GM19035 (cell line): ENCODE measurements around the gene CHRNB4.
"Not testable (repeated sequence)": the region's sequence is repeated elsewhere in the genome, so short reads cannot be mapped to it uniquely, and the experiment has no call there.

Source experiments
- ATAC-seq: cut with Tn5 transposase; IDR thresholded peaks from one replicate; pipeline ENCODE4 v1.9.1; 2021; ENCODE audit not compliant: unreplicated experiment

CHRNB4 gene, protein sequence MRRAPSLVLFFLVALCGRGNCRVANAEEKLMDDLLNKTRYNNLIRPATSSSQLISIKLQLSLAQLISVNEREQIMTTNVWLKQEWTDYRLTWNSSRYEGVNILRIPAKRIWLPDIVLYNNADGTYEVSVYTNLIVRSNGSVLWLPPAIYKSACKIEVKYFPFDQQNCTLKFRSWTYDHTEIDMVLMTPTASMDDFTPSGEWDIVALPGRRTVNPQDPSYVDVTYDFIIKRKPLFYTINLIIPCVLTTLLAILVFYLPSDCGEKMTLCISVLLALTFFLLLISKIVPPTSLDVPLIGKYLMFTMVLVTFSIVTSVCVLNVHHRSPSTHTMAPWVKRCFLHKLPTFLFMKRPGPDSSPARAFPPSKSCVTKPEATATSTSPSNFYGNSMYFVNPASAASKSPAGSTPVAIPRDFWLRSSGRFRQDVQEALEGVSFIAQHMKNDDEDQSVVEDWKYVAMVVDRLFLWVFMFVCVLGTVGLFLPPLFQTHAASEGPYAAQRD

DNA sequence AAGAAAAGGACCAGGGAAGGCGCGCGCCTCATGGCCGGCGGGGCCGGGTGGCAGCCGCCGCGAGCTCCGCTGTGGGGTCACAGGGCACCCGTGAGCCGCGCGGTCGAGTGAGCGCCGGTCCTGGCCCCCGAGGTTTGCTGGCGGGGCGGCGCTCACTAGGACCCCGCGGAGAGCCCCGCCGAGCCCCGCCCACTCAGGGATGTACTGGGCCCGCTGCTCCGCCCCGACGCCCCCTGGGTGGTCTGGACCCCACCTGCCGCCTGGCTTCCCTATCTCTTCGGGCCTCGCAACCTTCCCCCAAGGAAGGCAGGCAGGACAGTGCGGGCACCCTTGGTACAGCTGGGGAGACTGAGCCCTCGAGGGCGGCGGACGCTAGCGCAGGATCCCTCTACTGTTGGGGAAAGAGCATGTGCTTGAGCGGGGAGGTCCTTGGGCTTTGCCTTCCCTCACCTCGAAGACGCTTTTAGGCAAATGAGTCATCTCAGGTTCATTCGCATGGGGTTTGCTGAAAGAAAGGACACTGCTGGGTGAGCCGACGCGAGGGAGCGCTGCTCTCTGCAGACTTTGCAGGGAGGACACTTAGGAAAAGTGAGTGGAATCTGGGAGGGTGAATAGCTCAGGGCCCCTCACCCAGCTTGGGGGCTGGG is at the start of gene CHRNB4:
Gene CHRNB4 (minus strand): TSS at position 109 of the 647 bp plus-strand sequence. CDS start 77 bp downstream, at position 32.
- no peak for ATAC-seq

DNA sequence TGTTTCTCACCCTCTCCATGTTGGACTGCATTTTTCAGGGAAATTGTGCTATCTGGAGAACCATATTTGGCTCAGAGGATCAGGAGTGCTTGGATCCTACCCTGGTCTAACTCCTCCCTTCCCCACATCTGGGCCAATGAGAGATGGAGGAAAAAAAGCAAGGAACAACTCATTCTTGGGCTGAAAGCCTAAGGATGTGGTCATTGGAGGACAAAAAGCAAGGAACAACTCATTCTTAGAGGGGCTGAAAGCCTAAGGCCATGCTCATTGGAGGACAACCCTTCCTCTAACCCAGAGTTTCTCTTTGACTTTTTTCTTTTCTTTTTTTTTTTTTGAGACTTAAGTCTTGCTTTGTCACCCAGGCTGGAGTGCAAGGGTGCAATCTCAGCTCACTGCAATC is 48.6 kb upstream of the CHRNB4 start:
- no peak for ATAC-seq

DNA sequence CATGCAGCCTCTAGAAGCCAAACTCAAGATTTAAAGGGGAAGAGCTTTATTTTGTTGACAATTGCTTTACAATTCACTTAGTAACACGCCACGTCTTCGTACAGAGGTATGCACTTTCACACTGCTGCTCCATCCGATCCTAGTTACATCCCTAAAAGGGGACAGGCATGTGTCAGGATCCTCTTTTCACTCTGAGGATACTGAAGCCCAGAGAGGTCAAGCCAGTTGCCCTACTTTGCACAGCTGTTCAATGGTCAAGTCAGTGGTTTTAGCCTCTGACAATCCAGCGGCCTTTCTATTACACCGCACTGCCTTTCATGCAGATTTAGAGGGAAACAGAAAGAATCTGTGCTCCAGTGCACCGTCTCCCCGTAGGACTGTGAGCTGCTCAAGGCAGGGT is 44.9 kb upstream of the CHRNB4 start:
- ATAC-seq = no peak

DNA sequence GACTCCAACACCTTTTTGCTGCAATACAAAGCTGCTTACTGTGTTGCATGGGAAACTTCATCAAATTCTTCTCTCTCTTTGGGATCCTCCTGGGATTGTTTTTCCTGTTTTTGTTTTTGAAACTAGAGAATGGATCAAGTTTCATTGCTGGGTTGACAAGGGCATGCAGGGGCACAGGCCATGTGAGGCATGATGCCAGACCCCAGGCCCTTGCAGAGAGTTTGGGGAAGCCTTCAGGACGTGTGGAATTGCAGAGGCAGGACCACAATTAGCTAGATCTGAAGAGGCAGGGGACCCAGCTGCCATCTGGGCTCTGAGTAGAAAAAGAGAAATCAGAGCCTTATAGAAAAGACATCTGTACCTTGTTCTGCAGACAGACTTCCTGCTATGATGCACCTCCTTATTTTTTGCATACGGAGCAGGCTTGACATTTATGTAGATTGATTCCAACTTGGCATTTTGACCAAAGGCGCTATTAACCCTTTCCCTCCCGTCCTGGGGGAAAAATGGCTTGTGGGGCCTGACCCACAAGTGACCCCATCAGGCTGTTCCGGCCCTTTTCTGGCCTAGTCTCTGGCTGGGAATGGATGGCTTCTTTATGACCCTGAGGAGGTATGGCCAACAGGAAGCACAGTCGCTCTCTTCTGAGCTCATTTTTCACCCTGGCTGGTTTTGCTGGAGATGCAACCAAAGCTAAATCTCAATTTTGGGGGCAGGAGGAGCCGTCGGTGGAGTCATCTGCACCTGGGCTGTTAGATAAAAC is 44.3 kb upstream of the CHRNB4 start:
- no peak for ATAC-seq

DNA sequence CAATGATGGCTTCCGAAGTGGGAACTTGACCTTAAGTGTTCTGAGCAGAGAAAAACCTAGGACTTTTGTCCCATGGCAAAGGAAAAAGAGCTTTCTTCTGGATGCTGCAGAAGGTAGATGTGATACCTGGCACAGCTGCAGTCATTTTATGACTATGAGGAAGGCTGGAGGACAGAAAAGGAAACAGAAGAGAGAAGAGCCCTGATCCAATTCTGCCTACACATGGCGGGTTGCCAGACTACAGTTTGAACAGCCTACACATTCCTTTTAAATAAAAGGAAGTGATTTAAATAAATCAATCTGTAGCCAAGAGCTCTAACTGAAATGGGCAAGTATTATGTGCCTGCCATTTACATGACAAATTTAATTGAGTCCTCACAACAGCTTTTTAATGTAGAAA is 43.6 kb upstream of the CHRNB4 start:
- no peak for ATAC-seq

DNA sequence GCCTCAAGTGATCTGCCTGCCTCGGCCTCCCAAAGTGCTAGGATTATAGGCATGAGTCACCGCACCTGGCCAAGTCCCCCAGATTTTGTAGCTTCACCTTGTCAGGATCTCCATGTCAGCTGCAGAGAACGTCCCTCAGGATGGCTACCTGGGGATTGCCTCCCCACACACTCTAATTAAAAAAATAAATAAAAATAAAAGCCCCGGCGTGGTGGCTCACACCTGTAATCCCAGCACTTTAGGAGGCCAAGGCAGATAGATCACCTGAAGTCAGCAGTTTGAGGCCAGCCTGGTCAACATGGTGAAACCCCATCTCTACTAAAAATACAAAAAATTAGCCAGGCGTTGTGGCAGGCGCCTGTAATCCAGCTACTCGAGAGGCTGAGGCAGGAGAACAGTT is 42.6 kb upstream of the CHRNB4 start:
- not testable (repeated sequence) for ATAC-seq

DNA sequence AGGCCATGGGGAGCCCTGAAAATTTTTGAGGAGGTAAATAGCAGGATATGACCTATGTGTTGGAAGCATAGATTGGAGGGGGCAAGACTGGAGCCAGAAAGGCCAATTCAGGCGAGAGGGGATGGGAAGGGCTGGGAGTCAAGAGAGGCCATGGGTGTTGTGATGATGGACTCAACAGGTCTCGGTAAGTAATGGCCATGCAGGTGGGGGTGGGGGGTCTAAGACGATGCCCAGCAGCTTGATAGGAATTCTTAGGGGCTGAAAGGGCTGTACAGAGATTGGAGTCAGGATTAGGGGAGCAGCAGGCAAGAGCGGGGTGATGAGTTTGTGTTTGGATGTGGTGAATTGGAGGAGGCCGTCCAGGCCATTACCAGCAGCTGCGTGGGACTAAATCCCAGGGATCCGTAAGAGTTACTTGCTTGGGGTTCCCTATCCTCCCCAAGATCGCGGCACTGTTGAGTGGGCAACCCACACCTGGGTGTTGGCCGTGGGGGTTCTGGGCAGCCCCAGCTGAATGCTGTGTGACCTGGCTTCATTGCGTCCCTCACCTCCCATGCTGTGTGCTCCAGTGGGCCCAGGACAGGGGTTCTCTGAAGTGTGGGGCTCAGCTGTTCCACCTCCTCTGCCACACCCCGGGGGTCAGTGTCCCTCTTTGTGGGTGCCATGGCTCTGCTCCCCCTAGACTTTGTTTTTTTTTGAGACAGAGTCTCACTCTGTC is 41.8 kb upstream of the CHRNB4 start:
- no peak for ATAC-seq

DNA sequence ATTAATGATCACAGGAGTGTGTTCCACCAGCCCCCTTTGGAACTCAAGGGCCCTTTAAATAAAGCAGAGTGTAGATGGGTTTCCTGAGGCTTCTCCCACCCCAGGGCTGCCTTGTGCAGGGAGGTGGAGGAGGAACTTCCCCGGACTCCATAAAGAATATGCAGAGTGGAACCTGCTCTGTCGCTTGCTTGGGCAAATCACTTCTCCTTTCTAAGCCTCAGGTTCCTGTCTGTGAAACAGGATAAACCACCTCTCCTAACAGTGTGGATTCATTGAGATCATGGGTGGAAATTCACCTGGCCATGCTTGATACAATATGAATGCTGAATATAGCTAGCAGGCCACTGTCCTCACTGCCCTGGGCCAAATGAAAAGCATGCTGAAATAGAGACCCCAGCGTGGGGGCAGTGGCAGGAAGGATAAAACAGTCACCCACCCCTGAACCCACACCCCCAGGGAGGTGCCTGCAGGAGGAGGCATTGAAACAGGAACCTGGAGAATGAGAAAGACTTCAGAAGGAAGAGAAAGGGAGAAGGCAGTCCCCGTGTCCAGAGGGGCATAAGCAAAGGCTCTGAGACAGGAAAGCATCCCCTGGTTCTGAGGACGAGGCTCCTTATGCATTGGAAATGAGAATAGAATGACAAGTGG is 41.1 kb upstream of the CHRNB4 start:
- ATAC-seq = no peak

DNA sequence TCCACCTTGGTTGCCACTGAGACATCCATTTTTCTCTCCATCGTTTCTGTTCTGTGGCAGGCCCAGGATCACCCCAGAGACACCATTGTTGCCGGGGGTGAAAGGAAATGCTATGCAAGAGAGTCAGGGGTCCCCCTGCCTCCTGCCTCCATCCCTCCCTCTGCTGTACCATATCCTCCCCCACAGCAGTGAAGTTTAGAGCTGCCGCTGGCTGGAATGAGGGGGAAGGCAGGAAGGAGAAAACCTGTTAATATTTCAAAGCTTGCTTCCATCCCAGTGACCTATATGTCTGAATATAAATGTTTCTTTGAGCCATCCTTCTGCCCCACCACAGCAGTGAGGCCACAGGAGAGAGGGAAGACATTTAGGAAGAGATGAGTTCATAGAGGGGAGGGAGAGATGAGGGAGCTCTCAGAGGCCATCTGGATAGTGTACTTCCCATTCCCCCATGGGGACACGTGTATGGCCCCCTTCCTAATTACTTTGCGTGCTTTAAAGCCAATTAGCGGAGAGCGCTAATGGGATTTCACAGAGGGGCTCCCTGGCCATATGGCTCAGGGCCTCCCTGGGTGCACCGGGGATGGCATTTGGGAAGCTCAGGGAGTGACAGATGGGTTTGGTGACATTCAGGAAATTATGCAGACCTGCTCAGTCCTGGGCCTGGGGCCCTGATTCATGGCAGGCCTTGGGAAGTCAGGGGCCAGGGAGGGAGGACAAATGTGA is 40.4 kb upstream of the CHRNB4 start:
- no peak for ATAC-seq

DNA sequence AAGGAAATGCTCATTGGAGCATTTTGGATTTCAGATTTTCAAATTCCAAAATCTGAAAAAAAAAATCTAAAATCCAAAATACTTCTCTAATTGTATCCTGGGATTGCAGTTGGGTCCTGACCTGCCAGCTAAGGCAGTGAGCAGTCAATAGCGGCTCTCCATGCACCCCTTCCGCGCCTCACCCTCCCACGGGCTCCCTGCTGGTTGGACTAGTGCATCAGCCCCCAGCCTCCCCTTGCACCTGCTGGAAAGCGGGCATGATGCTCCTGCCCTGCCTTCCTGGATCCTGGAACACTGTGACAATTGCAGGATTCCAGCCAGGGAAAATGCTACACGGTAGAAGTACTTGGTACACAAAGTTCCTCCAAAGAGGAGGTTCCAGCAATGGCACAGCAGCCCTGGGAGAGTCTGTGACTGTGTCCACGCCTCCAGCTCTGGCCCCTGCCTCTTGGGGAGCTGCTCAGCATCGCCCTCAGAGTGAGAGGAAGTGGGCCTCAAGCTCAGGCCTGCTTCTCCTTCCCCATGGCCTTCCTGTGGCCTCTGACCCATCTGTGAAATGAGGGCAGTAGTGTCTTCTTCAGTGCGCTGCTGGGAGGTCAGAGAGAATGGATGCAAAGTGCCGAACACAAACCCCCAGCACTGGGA is 39.5 kb upstream of the CHRNB4 start:
- no peak for ATAC-seq

DNA sequence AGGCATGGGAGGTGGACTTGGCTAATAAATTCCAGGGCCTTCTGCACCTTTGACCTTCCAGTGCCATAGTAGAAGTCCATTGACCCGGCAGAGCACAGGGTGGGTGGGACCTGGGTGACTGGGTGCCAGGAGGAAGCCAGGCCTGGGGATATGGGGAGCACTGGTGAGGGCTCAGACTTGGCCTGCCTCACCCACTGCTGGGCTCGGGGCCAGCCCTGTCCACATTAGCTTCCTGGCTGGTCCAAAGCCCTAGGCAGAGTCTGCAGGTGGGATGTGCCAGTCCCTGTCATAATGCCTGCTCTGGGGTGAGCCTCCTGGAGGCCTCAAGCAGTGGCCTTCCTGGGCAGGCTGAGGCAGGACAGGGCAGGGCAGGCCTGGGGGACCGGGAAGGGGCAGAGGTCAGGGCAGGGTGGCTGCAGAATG is 38.1 kb upstream of the CHRNB4 start:
- ATAC-seq = no peak

DNA sequence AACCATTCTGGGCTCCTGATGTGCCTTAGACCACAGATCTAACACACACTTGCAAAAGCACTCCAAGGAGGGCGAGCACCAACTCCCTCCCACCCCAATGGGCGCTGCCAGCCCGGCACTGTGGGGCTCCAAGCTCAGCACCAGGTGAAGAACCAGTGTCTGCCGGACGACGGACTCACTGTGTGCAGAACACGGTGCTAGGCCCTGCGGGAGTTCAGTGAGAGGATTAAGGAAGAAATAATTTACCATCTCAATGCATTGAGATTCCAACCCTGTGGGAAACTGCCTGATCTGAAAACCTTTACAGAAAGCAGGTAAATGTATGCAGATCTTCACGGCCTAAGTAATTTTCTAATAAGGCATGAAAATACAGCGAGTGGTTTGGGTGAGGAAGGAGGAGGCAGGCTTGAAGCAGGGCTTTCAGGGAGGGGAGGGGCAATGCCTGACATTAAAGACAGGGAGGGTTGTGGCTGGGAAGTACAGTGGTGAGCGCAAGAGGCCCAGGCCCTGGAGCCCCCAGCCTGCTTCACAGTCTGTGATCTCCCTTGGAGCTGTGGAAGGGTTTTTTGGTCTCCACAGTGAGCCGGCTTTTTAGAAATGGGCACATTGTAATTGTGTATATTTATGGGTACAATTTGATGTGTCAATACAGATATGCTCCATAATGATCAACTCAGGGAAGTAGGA is 35.6 kb upstream of the CHRNB4 start:
- no peak for ATAC-seq

DNA sequence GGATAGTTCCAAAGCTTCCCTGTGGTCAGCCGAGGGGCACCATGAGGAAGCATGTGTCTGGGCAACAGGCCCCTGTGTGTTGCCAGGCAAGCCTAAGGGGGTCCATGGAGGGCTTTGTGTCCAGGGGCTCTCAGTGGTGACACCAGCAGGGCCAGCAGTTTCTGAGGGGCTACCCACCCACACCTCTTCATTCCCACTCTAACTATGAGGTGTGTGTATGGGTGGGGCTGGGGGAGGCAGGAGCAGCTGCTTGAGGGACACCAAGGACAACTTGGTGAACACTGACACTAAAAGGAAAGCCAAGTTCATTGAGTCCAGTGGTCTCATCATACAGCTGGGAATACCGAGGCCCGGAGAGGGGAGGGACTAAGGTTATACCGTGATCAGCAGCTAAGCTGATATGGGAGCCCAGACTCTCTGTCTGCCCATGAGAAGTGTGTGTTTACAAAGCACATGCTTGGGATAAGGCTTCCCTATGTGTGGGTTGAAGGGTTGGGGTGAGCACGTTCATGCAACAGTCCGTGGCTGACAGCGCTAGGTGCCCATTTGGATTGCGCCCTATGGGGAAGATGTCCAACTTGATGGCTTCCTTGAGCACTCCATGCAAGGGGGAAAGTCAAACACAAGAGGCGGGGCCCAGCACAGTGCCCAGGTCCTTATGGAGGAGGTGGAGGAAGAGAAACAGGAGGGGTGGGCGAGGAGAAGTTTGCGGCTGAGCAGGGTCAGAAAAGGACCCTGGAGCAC is 34.8 kb upstream of the CHRNB4 start:
- no peak for ATAC-seq

DNA sequence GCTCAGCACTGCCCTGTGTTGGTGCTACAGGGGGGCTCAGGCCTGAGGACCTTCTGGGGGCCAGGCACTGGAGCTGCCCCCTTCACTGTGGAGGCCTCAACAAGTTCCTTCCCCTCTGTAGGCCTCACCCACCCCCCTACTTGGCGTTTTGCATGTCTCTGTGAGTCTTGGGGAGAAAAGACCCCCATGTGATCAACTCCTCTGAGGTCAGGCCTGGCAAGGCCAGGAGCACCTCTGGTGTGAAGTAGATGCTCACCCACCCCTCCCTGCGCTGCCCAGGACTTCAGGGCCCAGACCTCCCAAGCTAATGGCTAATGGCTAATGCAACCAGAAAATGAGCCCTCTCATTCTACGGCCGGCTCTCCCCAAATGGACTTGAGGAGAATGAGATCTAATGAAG is 34.2 kb upstream of the CHRNB4 start:
- ATAC-seq = no peak

DNA sequence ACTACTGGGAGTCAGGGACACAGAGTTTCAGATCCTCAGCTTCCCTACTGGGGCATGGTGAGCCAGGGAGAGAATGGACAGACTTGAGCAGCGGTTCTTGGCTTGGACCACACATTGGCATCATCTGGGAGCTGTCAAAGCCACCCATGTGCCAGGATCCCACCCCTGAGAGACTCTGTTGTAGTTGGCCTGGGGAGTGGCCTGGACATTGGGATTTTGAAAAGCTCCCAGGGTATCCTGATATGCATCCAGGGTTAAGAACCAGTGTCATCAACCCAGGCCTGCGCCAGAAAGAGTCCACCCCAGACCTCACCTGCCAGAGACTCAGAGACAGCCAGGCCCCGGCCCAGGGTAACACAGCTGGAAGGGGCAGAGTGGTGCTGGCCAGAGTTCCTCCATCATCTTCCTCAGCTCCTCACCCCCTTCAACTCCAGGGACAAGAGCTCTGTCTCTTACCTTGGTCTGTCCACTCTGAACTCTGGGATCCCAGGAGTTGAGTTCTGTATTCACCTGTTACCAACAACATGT is 33.0 kb upstream of the CHRNB4 start:
- no peak for ATAC-seq

DNA sequence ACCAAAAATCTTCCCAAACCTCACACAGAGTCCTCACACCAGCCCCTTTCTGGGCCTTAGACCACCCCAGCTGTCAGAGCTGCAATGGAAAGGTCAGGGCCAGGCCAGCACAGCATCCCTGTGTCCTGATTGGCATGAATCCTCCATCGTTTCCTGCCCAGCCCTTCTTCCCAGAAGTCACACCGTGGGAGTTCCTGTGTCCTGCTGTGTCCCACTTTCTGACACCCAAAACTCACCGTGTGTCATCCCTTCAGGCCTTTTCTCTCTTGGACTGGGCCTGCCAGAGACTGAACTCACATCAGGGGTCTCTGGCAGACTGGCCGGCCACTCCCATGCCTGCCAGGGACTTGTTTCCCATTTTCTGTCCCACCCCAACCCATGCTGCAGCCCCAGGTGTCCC is 32.5 kb upstream of the CHRNB4 start:
- no peak for ATAC-seq

DNA sequence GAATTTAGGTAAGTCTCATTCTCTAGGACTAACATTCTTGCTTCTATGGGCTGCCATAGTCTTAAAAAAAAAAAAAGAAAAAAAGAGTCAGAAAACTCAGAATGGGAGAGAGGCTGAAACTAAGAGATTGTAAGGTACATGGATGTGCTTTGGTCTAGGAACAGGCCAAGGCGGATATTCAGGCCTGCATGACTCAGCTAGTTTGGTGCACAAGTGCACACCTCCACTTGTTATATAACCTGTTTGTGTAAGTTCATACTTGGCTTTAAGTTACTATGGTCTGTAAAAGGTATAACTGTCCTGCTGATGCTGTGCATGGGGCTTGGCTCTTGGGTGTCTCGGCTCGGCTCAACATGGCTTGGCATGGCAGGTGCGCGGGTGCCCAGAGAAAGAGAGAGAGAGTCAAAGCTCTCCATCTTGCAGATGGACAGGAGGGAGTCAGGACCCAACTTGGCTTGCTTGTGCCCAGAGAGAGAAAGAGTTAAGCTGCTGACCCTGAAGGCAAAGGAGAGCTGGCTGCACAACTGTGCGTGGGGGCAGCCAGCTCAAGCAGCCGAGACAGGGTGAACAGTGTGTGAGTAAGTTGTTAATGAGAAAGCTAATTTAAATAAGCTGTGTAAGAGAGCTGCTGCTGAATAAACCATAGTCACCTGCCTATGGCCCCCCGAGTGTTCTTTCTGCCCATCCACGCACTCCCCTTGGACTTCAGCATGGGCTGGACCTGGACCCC is 31.4 kb upstream of the CHRNB4 start:
- ATAC-seq = no peak
